Effector CD8-positive, alpha-beta T cell (primary cell): ENCODE measurements around the gene EIF2AK3.

Source experiments
- DNase-seq: peaks from one replicate; lab custom pipeline; 2025; lab: John Stamatoyannopoulos, UW

EIF2AK3 gene

GRCh38 chr2:88542668-88543067, 84.6 kb downstream of the EIF2AK3 start:
- no peak for DNase-seq

DNA sequence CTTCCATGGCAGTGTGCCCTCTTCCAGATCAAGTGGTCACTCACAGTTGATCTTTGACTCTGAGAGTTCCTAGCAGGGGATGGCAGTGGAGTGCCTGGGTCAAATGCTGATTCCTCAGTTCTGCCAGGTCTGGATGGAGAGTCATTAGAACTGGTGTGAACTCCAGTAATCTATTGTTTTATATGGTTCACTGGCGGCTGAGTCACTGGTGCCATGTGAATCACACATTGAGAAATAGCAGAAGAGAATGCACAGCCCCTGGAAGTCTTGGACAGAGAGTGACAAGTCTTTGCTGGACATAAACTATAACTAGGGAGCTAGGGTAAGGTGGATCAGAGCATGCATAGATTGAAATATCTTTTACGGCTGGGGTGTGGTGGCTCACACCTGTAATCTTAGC, 86.9 kb downstream of the EIF2AK3 start:
- DNase-seq: no peak

GRCh38 chr2:88538362-88538917, 88.8 kb downstream of the EIF2AK3 start:
- no peak for DNase-seq

GRCh38 chr2:88537640-88538039, 89.6 kb downstream of the EIF2AK3 start:
- no peak for DNase-seq

GRCh38 chr2:88530081-88530480, 97.2 kb downstream of the EIF2AK3 start:
- no peak for DNase-seq

- no peak for DNase-seq
Measured at GRCh38 chr2:88521445-88522073, 105.7 kb downstream of the EIF2AK3 start.

- DNase-seq: no peak
Measured at GRCh38 chr2:88517759-88518201, 109.5 kb downstream of the EIF2AK3 start.
